Measurements from ENCODE around the gene LYPD3.
A peak's percentile ranks its signal among the peaks of the same experiment; 100 is the strongest.
"Not testable (repeated sequence)": the region's sequence is repeated elsewhere in the genome, so short reads cannot be mapped to it uniquely, and the experiment has no call there.

LYPD3 gene

GRCh38 chr19:43460362-43461016 lies 4.9 kb downstream of the LYPD3 start:
- DNase-seq = no peak

GRCh38 chr19:43457809-43458208 lies 7.6 kb downstream of the LYPD3 start:
- DNase-seq = no peak

- no peak for DNase-seq
Observed at GRCh38 chr19:43455321-43456113, 9.9 kb downstream of the LYPD3 start.

- no peak for DNase-seq
Observed at GRCh38 chr19:43454031-43454430, 11.4 kb downstream of the LYPD3 start.

- DNase-seq = no peak
Observed at GRCh38 chr19:43452582-43452981, 12.8 kb downstream of the LYPD3 start.

GRCh38 chr19:43450545-43450997 lies 14.8 kb downstream of the LYPD3 start:
- DNase-seq = no peak

- DNase-seq = no peak
Observed at GRCh38 chr19:43447655-43448054, 17.8 kb downstream of the LYPD3 start.

- peak; percentile 41 for DNase-seq
Observed at GRCh38 chr19:43446746-43447489, 18.5 kb downstream of the LYPD3 start.

GRCh38 chr19:43445426-43445825 lies 20.0 kb downstream of the LYPD3 start:
- DNase-seq = no peak

GRCh38 chr19:43444531-43445287 lies 20.7 kb downstream of the LYPD3 start:
- no peak for DNase-seq

- DNase-seq = not testable (repeated sequence)
Observed at GRCh38 chr19:43444091-43444490, 21.3 kb downstream of the LYPD3 start.

GRCh38 chr19:43441716-43442115 lies 23.7 kb downstream of the LYPD3 start:
- DNase-seq = no peak

- no peak for DNase-seq
Observed at GRCh38 chr19:43439709-43440063, 25.7 kb downstream of the LYPD3 start.

GRCh38 chr19:43439032-43439708 lies 26.2 kb downstream of the LYPD3 start:
- no peak for DNase-seq

GRCh38 chr19:43438291-43439031 lies 26.9 kb downstream of the LYPD3 start:
- no peak for DNase-seq

- DNase-seq = no peak
Observed at GRCh38 chr19:43437712-43438111, 27.7 kb downstream of the LYPD3 start.

GRCh38 chr19:43437284-43437683 lies 28.1 kb downstream of the LYPD3 start:
- DNase-seq = not testable (repeated sequence)

- DNase-seq = no peak
Observed at GRCh38 chr19:43435775-43436174, 29.6 kb downstream of the LYPD3 start.

- DNase-seq = no peak
Observed at GRCh38 chr19:43433689-43434088, 31.7 kb downstream of the LYPD3 start.

GRCh38 chr19:43433358-43433673 lies 32.1 kb downstream of the LYPD3 start:
- DNase-seq = no peak

- DNase-seq = no peak
Observed at GRCh38 chr19:43430976-43431375, 34.4 kb downstream of the LYPD3 start.
